CD4-positive, alpha-beta memory T cell (primary cell): ENCODE results near the gene PLCB1. TPM values are rescaled to one million over a fixed set of nuclear protein-coding genes. Genes with fewer than 3 reads are reported as not detected.

Experiments used
- CTCF ChIA-PET: fragments of 350-600 bp; sonication (Branson Sonifier 250); formaldehyde crosslinking; loops from one replicate; lab custom pipeline; 2021; ENCODE audit warnings: inconsistent platforms; ENCODE audit not compliant: partially characterized antibody; lab: Charles Lee
- POLR2A ChIA-PET: fragments of 350-600 bp; sonication (Branson Sonifier 250); formaldehyde crosslinking; loops from one replicate; lab custom pipeline; 2021; ENCODE audit not compliant: partially characterized antibody; lab: Charles Lee
- DNase-seq, 5 donors: peaks; one replicate each; pipeline versions ENCODE4 v3.0.0 to v3.0.0-alpha.2; 2020 to 2022; ENCODE audit warnings: mixed read lengths in 1 of 5
- H3K27ac ChIP-seq: one replicate; pipeline ENCODE4 v1.7.0; 2013; ENCODE audit warnings: low read depth, low read length
- H3K27me3 ChIP-seq: 2 replicates; pipeline ENCODE4 v1.7.0; 2013; ENCODE audit warnings: mild to moderate bottlenecking, low read length, moderate library complexity; ENCODE audit not compliant: insufficient read depth
- H3K36me3 ChIP-seq: 2 replicates; pipeline ENCODE4 v1.7.0; 2013; ENCODE audit warnings: mild to moderate bottlenecking, low read length, moderate library complexity; ENCODE audit not compliant: insufficient read depth
- H3K4me1 ChIP-seq: 2 replicates; pipeline ENCODE4 v1.7.0; 2013; ENCODE audit warnings: mild to moderate bottlenecking, low read length, moderate library complexity; ENCODE audit not compliant: insufficient read depth
- H3K4me3 ChIP-seq, 2 donors: one replicate each; pipeline ENCODE4 v1.7.0; 2013; ENCODE audit warnings: low read length in 2 of 2, mild to moderate bottlenecking in 1 of 2
- H3K9me3 ChIP-seq, 2 donors: one replicate each; pipeline ENCODE4 v1.7.0; 2013; ENCODE audit warnings: low read length in 2 of 2, control low read depth in 1 of 2; ENCODE audit not compliant: control insufficient read depth in 1 of 2
- H3K27ac Mint-ChIP-seq, 7 donors: one replicate each; pipeline ENCODE4 v1.8.0; 2020 to 2021; ENCODE audit warnings: mixed read lengths in 7 of 7, mild to moderate bottlenecking in 6 of 7, inconsistent platforms in 3 of 7, moderate library complexity in 3 of 7
- H3K27me3 Mint-ChIP-seq, 2 donors: one replicate each; pipeline ENCODE4 v1.8.0; 2020 to 2021; ENCODE audit warnings: mixed read lengths in 2 of 2
- H3K36me3 Mint-ChIP-seq, 2 donors: one replicate each; pipeline ENCODE4 v1.8.0; 2020 to 2021; ENCODE audit warnings: mixed read lengths in 2 of 2, inconsistent platforms in 1 of 2, mild to moderate bottlenecking in 1 of 2
- H3K4me1 Mint-ChIP-seq, 4 donors: one replicate each; pipeline ENCODE4 v1.8.0; 2020 to 2021; ENCODE audit warnings: mixed read lengths in 4 of 4, mild to moderate bottlenecking in 1 of 4
- H3K4me3 Mint-ChIP-seq, 8 donors: one replicate each; pipeline ENCODE4 v1.8.0; 2020 to 2021; ENCODE audit warnings: mixed read lengths in 8 of 8, mild to moderate bottlenecking in 7 of 8, moderate library complexity in 6 of 8, inconsistent platforms in 3 of 8
- H3K9me3 Mint-ChIP-seq, 8 donors: one replicate each; pipeline ENCODE4 v1.8.0; 2020 to 2021; ENCODE audit warnings: mixed read lengths in 8 of 8, mild to moderate bottlenecking in 5 of 8, inconsistent platforms in 3 of 8, moderate library complexity in 1 of 8
- intact Hi-C: fragments of 100-400 bp; cut with micrococcal nuclease; formaldehyde crosslinking; loops from one replicate; pipeline ENCODE4 v1.15.1; 2023
- polyA plus RNA-seq, 2 donors: library from polyadenylated mRNA; unstranded; fragments of 300-500 nt; fragmentation: Illumina TruSeq; gene quantifications; one replicate each; pipeline ENCODE4 v1.2.3, GENCODE V29; 2021
- total RNA-seq, 2 experiments: library from RNA; stranded (reverse); gene quantifications; one replicate each; pipeline ENCODE4 v1.2.3, GENCODE V29; 2021

PLCB1 gene
- total and polyA plus RNA-seq, 4 experiments from 2014 or later, result 5.5 to 9.6 (median 8.2) TPM

DNA sequence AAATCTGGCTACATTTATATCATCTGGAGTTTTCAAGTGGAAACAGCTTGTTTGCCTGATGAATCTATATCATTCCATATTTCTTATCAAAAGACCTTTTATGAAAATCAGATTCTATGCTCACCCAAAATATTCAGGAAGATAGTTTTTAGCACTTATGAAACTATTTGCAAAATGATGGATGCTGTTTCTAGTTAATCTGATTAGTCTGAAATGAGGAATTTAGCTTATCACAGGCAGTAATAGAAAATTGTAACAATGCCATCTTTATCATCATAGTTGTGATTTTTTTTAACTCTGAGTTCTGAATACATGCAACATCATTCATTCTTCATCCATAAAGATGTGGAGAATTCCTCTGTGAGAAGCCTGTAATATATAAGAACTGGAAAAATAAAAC, 229.7 kb downstream of the PLCB1 start:
- Mint-ChIP-seq H3K9me3 (no peaks in the 10 kb centered on the region), H3K4me1 (no peaks in the 10 kb centered on the region), H3K4me3 (no peak overlapping the region), H3K27ac (no peak overlapping the region), H3K27me3 (no peaks in the 10 kb centered on the region), H3K36me3 (no peaks in the 10 kb centered on the region)
- ChIA-PET CTCF (no interaction called here), POLR2A (no interaction called here)
- no peaks in the 10 kb centered on the region for H3K27me3 ChIP-seq
- no peaks in the 10 kb centered on the region for H3K4me1 ChIP-seq
- H3K4me3 ChIP-seq, result no peak overlapping the region
- no peak for DNase-seq
- no peaks in the 10 kb centered on the region for H3K9me3 ChIP-seq
- intact Hi-C loops, result no loop called here
- no peak overlapping the region for H3K27ac ChIP-seq
- H3K36me3 ChIP-seq, result no peaks in the 10 kb centered on the region

DNA sequence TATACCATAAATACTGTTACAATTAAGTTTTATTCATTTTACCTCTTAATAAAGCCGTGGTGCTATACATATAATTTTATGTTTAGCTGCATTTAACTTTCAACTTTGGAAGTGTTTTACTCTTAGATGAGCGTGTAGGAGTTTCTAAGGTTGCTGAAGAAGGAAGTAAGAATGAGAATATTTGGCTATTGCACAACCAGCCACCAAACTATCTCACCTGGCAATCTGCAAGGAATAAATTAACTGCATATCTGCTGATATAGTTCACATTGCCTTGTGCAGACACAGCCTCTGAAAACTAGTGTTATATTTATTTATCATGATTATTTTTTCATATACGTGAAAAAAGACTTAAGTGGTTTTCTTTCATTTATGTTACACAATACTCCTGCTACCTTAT, 230.4 kb downstream of the PLCB1 start:
- Histone ChIP-seq H3K4me1 (no peaks in the 10 kb centered on the region), H3K9me3 (no peaks in the 10 kb centered on the region), H3K36me3 (no peaks in the 10 kb centered on the region), H3K27me3 (no peaks in the 10 kb centered on the region), H3K4me3 (no peak overlapping the region), H3K27ac (no peak overlapping the region)
- no peak overlapping the region for H3K4me3 Mint-ChIP-seq
- H3K4me1 Mint-ChIP-seq, result peaks cover 0 to under 1% (median 0%) of the 10 kb centered on the region in 4 donors
- ChIA-PET POLR2A (no interaction called here), CTCF (no interaction called here)
- H3K36me3 Mint-ChIP-seq, result no peaks in the 10 kb centered on the region
- DNase-seq, result no peak
- H3K27ac Mint-ChIP-seq, result no peak overlapping the region
- no peaks in the 10 kb centered on the region for H3K9me3 Mint-ChIP-seq
- intact Hi-C loops, result no loop called here
- no peaks in the 10 kb centered on the region for H3K27me3 Mint-ChIP-seq

DNA sequence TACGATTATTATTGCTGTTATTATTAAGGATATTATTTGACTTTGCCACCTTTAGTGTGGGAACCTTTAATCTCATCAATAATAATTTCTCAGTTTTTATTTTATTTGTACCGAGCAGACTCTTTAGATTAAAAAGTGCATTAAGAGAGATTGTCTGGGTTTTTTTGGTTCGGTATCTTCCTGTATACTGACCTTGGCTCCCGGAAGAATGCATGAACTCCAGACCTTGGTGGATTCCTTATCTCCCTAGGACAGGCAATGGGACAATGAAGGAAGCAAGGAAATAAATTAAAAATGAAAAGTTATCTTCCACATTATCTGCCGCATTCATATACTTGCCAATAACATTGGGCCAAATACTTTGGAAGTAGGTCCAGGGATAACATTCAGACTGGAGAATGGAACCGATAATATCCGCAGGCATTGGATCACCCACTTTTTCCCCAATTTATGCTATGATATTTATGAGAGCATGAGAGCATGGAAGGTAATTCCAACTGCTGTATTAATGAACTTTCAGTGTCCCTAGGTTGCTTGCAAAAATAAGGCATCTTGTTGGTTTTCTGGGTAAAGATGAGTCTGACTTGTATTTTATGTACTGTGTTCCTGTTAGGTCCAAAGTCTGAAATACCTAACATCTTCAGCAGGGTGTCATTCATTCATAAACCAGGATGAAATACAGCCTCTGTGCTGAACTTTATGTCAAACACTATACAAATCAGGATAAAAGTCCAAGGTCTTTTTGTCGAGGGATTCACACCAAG, 232.1 kb downstream of the PLCB1 start:
- CTCF ChIA-PET, result no interaction called here
- H3K36me3 Mint-ChIP-seq, result no peaks in the 10 kb centered on the region
- Histone ChIP-seq H3K9me3 (no peaks in the 10 kb centered on the region), H3K36me3 (no peaks in the 10 kb centered on the region), H3K27ac (no peak overlapping the region), H3K4me1 (no peaks in the 10 kb centered on the region), H3K4me3 (no peak overlapping the region), H3K27me3 (no peaks in the 10 kb centered on the region)
- H3K9me3 Mint-ChIP-seq, result no peaks in the 10 kb centered on the region
- no peak overlapping the region for H3K27ac Mint-ChIP-seq
- POLR2A ChIA-PET, result no interaction called here
- intact Hi-C loops, result no loop called here
- DNase-seq, result no peak
- H3K27me3 Mint-ChIP-seq, result peaks cover 0 to 1% of the 10 kb centered on the region in 2 donors
- H3K4me3 Mint-ChIP-seq, result no peak overlapping the region
- peaks cover 4 to 13% (median 6%) of the 10 kb centered on the region in 4 donors for H3K4me1 Mint-ChIP-seq

DNA sequence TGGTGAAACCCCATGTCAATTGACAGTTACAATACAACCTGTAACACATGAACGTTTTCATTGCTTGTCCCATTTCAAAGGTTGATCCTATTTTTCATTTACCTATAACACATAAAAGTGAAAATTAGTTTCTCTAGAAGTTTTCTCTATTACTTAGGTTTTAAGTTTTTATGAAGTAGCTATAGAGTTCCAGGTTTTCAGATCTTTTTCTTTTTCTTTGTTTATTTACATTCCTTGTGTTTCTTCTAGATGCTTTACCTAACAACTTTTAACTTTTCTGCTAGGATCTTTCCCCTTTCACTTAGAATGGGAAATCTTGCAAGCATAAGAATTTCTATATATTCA, 232.6 kb downstream of the PLCB1 start:
- no peaks in the 10 kb centered on the region for H3K36me3 ChIP-seq
- Mint-ChIP-seq H3K4me3 (no peak overlapping the region), H3K27ac (no peak overlapping the region), H3K4me1 (peaks cover 5 to 16% (median 8%) of the 10 kb centered on the region in 4 donors), H3K9me3 (no peaks in the 10 kb centered on the region), H3K36me3 (no peaks in the 10 kb centered on the region), H3K27me3 (peaks cover 0 to 1% of the 10 kb centered on the region in 2 donors)
- H3K4me3 ChIP-seq, result no peak overlapping the region
- no peaks in the 10 kb centered on the region for H3K9me3 ChIP-seq
- CTCF ChIA-PET, result no interaction called here
- H3K27ac ChIP-seq, result no peak overlapping the region
- intact Hi-C loops, result no loop called here
- POLR2A ChIA-PET, result no interaction called here
- no peaks in the 10 kb centered on the region for H3K27me3 ChIP-seq
- no peaks in the 10 kb centered on the region for H3K4me1 ChIP-seq
- DNase-seq, result no peak

DNA sequence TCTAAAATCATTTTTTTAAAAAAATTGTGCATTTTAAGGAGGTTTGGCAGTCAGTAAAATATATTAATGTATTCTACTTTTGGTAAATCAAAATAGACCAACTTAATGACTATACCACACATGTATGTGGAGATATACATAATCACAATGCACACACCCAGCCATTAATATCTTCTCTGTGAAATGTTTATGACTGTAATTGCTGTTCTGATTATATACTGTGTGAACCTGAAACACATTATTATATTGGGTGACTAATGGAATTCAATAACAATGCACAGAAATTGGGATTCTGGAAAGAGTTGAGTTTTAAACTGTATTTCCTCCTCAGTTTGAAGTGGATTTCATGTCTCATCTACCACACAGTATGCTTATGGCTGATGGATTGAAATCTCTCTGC, 233.6 kb downstream of the PLCB1 start:
- DNase-seq, result no peak
- no peaks in the 10 kb centered on the region for H3K4me1 ChIP-seq
- no peak overlapping the region for H3K27ac ChIP-seq
- H3K4me3 ChIP-seq, result no peak overlapping the region
- Mint-ChIP-seq H3K4me3 (no peak overlapping the region), H3K36me3 (no peaks in the 10 kb centered on the region), H3K4me1 (peaks cover 6 to 16% (median 8%) of the 10 kb centered on the region in 4 donors), H3K27ac (no peak overlapping the region), H3K9me3 (no peaks in the 10 kb centered on the region), H3K27me3 (peaks cover 0 to 1% of the 10 kb centered on the region in 2 donors)
- no peaks in the 10 kb centered on the region for H3K9me3 ChIP-seq
- ChIA-PET POLR2A (no interaction called here), CTCF (no interaction called here)
- intact Hi-C loops, result no loop called here
- no peaks in the 10 kb centered on the region for H3K27me3 ChIP-seq
- no peaks in the 10 kb centered on the region for H3K36me3 ChIP-seq

DNA sequence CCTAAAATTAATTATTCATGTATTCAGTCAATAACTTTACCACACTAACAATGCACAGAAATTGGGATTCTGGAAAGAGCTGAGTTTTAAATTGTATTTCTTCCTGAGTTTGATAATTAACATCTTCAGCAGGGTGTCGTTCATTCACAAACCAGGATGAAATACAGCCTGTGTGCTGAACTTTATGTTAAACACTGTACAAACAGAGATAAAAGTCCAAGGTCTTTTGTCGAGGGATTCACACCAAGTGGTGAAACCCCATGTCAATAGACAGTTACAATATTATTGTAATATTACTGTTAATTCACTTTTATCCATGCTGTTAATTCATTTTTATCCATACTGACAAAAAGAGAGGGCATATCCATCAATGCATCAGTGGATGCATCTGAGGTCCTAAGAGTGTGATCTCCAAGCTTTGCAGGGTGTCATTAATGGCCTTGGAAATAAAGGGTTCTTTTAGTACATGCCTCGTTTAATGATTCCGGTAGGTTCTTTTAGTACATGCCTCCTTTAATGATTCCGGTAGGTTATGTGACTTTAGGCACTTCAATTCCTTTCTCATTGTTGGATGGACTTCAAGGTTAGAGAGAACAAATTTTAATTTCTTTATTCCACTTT, 234.3 kb downstream of the PLCB1 start:
- no peaks in the 10 kb centered on the region for H3K4me1 ChIP-seq
- Mint-ChIP-seq H3K27ac (no peak overlapping the region), H3K27me3 (peaks cover 0 to 1% of the 10 kb centered on the region in 2 donors), H3K4me3 (no peak overlapping the region), H3K9me3 (no peaks in the 10 kb centered on the region), H3K4me1 (peaks cover 6 to 16% (median 8%) of the 10 kb centered on the region in 4 donors), H3K36me3 (no peaks in the 10 kb centered on the region)
- no peaks in the 10 kb centered on the region for H3K36me3 ChIP-seq
- no peaks in the 10 kb centered on the region for H3K9me3 ChIP-seq
- ChIA-PET CTCF (no interaction called here), POLR2A (no interaction called here)
- intact Hi-C loops, result no loop called here
- H3K4me3 ChIP-seq, result no peak overlapping the region
- DNase-seq, result no peak
- no peaks in the 10 kb centered on the region for H3K27me3 ChIP-seq
- no peak overlapping the region for H3K27ac ChIP-seq

DNA sequence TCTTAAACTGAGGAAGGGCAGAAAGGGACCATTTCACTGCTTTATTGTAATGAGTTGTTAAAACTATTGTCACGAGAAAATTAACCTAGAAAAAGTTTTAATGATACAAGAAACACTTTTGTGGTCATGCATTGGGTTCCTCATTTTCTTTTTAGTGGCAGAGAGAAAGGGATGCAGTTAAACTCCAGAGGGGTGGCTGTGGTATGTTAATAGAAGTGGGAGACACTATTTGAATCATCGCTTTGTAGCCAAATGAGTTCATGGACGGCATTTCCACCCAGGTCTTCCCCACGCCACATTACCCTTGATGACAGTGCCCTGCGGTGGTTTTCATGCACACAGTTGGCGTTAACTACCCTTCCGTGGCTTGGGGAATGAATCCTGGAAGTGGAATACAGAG, 235.6 kb downstream of the PLCB1 start:
- no peaks in the 10 kb centered on the region for H3K27me3 ChIP-seq
- H3K9me3 ChIP-seq, result no peaks in the 10 kb centered on the region
- H3K36me3 ChIP-seq, result no peaks in the 10 kb centered on the region
- CTCF ChIA-PET, result no interaction called here
- Mint-ChIP-seq H3K9me3 (no peaks in the 10 kb centered on the region), H3K36me3 (no peaks in the 10 kb centered on the region), H3K4me3 (no peak overlapping the region), H3K27me3 (peaks cover 0 to 1% of the 10 kb centered on the region in 2 donors), H3K4me1 (peaks cover 6 to 16% (median 8%) of the 10 kb centered on the region in 4 donors), H3K27ac (no peak overlapping the region)
- no peak for DNase-seq
- POLR2A ChIA-PET, result no interaction called here
- H3K27ac ChIP-seq, result no peak overlapping the region
- no peak overlapping the region for H3K4me3 ChIP-seq
- H3K4me1 ChIP-seq, result no peaks in the 10 kb centered on the region
- intact Hi-C loops, result no loop called here
